Fibroblast of mammary gland (primary cell): ENCODE results near the gene TNNI3.
A peak's percentile ranks its signal among the peaks of the same experiment; 100 is the strongest.

Source experiments
- DNase-seq: peaks from one replicate; pipeline ENCODE4 v3.0.0-alpha.2; 2010; ENCODE audit warnings: low read depth
- H3K4me3 ChIP-seq: 2 replicates; pipeline ENCODE4 v1.5.1; 2011; ENCODE audit warnings: low read depth, mild to moderate bottlenecking, low read length, moderate library complexity; ENCODE audit not compliant: control insufficient read depth
- TF ChIP-seq, protein P1 (sequence below): conservative IDR thresholded peaks from 2 replicates; pipeline ENCODE4 v1.5.1; 2011; ENCODE audit warnings: low read depth, low read length, inconsistent platforms; ENCODE audit not compliant: control insufficient read depth, insufficient read depth

The TNNI3 gene

DNA sequence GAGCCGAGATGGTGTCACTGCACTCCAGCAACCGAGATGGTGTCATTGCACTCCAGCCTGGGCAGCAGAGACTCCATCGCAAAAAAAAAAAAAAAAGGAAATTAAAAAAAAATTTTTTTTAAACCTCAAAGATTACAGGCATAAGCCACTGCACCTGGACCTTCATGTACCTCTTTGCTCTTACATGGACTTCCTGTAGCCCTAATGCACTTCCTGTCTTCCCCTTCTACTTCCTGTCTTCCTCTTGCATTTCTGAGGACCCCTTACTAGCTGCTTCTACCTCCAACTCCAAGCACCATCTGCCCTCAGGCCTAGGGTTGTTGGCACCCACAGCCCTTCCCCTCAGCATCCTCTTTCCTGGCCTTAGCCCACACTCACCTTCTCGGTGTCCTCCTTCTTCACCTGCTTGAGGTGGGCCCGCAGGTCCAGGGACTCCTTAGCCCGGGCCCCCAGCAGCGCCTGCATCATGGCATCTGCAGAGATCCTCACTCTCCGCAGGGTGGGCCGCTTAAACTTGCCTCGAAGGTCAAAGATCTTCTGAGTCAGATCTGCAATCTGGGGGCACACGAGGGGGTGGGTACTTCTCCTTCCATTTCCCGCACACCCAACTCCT is 3.8 kb downstream of the TNNI3 start:
- no peak overlapping the region for H3K4me3 ChIP-seq
- TF ChIP-seq, protein P1, sequence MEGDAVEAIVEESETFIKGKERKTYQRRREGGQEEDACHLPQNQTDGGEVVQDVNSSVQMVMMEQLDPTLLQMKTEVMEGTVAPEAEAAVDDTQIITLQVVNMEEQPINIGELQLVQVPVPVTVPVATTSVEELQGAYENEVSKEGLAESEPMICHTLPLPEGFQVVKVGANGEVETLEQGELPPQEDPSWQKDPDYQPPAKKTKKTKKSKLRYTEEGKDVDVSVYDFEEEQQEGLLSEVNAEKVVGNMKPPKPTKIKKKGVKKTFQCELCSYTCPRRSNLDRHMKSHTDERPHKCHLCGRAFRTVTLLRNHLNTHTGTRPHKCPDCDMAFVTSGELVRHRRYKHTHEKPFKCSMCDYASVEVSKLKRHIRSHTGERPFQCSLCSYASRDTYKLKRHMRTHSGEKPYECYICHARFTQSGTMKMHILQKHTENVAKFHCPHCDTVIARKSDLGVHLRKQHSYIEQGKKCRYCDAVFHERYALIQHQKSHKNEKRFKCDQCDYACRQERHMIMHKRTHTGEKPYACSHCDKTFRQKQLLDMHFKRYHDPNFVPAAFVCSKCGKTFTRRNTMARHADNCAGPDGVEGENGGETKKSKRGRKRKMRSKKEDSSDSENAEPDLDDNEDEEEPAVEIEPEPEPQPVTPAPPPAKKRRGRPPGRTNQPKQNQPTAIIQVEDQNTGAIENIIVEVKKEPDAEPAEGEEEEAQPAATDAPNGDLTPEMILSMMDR: no peak
- no peak for DNase-seq

DNA sequence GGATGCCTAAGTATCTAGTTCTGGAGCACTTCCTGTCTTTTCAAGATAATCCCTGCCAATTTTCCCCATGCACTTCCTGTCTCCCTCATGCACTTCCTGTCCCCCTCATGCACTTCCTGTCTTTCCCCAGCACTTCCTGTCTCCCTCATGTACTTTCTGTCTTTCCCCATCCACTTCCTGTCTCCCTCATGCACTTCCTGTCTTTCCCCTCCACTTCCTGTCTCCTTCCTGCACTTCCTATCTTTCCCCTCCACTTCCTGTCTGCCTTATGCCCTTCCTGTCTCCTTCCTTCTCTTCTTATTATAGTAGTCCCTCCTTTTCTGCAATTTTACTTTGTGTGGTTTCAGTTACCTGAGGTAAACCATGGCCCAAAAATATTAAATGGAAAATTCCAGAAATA is 5.5 kb downstream of the TNNI3 start:
- no peak for DNase-seq
- TF ChIP-seq, protein P1: no peak
- H3K4me3 ChIP-seq: no peak overlapping the region

DNA sequence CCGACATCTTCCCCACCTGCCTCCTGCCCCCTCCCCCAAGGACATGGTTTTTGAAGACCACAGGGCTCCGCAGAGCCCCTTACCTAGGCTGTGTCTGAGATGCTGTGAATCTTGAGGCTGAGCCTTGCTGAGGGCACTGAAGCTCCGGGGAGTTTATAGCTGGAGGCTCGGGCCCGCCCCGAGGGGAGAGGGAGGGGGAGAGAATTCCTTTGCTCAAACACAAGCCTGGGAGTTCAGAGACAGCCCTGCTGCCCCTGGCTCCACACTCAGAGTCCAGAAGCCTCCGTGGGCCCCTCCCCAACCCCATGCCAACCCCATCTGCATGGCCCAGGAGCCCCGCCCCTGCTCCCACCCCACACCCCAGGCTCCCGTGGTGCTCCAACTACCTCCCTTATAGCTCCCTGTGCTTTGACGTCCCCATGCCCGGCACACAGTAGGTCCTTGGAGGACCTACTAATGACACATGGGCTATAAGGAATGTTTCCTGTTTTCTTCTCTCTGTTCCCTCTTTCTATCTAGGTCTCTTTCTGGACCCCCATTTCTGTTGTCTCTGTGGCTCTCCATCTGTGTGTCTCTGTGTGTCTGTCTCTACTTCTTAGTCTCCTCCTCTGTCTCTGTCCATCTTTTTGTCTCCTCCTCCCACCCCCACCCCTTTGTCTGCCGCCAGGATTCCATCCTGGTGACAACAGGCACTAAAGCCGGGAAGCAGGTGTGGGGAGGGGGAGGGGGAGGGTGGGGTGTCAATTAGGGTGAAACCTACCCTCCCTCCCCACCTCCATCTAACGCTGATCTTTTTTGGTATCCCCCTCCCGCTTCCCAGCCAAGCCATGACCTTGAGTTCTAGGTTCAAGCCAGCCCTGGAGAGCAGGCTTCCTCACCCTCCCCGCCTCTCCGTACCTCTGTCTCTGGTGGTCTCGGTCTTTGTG is 8.2 kb downstream of the TNNI3 start, which contains the start of gene TNNT1:
Gene TNNT1, minus strand, starts transcription at position 129 of the 926 bp plus-strand sequence. CDS start 2,049 bp downstream, outside the sequence.
- no peak for DNase-seq
- TF ChIP-seq, protein P1: no peak
- no peak within 1 kb of the TSS for H3K4me3 ChIP-seq

DNA sequence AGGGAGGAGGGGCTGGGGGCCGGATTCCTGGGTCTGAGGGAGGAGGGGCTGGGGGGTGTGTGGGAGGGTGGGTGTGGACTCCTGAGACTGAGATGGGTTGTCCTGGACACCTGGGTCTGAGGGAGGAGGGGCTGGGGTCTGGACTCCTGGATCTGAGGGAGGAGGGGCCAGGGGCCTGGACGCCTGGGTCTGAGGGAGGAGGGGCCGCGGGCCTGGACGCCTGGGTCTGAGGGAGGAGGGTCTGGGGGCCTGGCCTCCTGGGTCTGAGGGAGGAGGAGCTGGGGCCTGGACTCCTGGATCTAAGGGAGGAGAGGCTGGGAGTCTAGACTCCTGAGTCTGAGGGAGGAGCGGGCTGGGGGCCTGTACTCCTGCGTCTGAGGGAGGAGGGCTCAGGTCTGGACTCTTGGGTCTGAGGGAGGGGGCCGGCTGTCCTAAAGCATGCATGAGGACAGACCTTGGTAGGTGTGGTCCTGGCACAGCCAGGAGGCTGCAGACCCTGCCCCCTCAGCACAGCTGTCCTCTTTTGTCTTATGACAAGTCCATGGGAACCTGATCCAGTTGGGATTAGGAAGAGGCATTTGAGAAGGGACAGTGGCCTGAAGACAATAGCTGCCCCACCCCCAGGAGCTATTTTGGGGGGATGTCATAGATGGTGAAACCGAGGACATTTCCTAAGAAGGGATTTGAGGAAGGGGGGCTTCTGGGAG is 9.8 kb downstream of the TNNI3 start:
- no peak overlapping the region for H3K4me3 ChIP-seq
- no peak for DNase-seq
- TF ChIP-seq, protein P1: no peak

DNA sequence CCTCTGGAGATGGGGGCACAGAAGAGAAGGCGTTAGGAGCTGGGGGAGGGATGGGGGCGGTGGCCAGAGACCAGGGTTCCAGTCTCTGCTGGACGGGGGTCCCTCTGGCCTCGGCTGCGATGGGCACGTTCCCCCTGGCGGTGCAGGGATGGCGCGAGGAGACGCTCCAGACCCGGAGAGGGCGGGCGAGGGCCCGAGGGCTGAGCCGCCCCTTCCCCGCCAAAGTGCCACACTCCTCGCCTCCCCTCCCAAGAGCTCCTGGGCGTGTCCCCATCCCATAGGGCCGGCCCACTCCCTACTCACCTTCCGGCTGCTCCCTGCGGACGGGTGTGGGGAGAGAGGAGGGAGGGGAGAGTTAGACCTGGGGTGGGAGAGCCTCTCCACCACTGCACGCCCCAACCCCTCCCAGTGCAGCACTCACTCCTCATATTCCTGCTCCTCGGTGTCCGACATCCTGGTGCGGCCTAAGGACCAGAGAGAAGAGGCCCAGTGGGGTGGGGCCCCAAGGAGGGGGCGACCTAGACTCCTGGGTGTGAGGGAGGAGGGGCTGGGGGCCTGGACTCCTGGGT is 10.7 kb downstream of the TNNI3 start:
- TF ChIP-seq, protein P1: no peak
- no peak overlapping the region for H3K4me3 ChIP-seq
- no peak for DNase-seq

DNA sequence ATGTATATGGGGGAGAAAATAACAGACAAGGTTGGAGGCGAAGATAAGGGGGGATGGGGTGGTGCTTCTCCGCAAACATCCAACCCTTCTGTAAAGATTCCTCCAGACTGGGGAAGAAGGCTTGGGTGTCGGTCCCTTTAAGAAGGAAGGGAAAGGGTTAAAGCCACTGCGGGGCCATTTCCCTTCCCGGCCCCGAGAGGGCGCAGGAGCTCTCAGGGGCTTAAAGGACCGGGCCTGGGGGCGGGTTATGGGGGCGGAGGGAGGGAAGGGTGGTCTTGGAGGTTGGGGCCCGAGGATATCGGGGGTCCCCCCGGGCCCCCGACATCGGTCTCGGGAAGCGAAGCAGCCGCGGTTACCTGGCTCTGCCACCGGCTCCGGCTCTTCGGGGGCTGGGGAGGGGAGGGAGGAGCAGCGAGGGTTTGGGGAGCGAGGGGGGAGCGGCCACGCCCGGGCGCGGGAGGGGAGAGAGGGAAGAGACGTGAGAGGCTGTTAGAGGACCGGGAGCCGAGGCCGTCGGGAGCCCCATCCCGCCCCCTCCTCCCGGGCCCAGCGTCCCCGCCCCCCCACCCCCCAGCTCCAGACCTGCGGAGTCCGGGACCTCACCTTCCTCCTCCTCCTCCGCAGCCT is 11.3 kb downstream of the TNNI3 start:
- no peak overlapping the region for H3K4me3 ChIP-seq
- TF ChIP-seq, protein P1: peak; percentile 54
- DNase-seq: peak; percentile 26
